Kidney epithelial cell (primary cell): ENCODE measurements around the gene MYCBPAP. TPM values are rescaled to one million over a fixed set of nuclear protein-coding genes. Genes with fewer than 3 reads are reported as not detected.
A peak's percentile ranks its signal among the peaks of the same experiment; 100 is the strongest.

Experiments
- DNase-seq: peaks from one replicate; pipeline ENCODE4 v3.0.0-alpha.2; 2010; ENCODE audit warnings: low read depth
- H3K27me3 ChIP-seq: 2 replicates; pipeline ENCODE4 v1.6.0; 2011; ENCODE audit warnings: low read length; ENCODE audit not compliant: control insufficient read depth, insufficient read depth
- H3K36me3 ChIP-seq: 2 replicates; pipeline ENCODE4 v1.5.1; 2011; ENCODE audit warnings: low read length; ENCODE audit not compliant: control insufficient read depth, insufficient read depth
- H3K4me3 ChIP-seq: 2 replicates; pipeline ENCODE4 v1.5.1; 2011; ENCODE audit warnings: low read depth, mild to moderate bottlenecking, control low read depth, low read length
- total RNA-seq: library from RNA; depleted of rRNA; stranded (reverse); fragments of >200 nt; gene quantifications from 2 replicates; pipeline ENCODE4 v1.2.3, GENCODE V29; 2015
- TF ChIP-seq, protein P1 (sequence below): IDR thresholded peaks from 2 replicates; pipeline ENCODE4 v1.5.1; 2011; ENCODE audit warnings: mild to moderate bottlenecking, moderate library complexity, low read length, control low read depth, inconsistent platforms; ENCODE audit not compliant: insufficient read depth, poor library complexity, severe bottlenecking

MYCBPAP gene
- total RNA-seq, 1 donor from 2014 or later = 0.50 TPM

GRCh38 chr17:50560185-50560824 is 52.1 kb downstream of the MYCBPAP start, which contains the start of gene CACNA1G:
Gene CACNA1G, plus strand, starts transcription at chr17:50560715. Its CDS starts 745 bp downstream, at chr17:50561460.
- H3K36me3 ChIP-seq = no peaks in the 10 kb centered on the region
- H3K27me3 ChIP-seq = peaks cover 75% of the 10 kb centered on the region
- TF ChIP-seq, protein P1, sequence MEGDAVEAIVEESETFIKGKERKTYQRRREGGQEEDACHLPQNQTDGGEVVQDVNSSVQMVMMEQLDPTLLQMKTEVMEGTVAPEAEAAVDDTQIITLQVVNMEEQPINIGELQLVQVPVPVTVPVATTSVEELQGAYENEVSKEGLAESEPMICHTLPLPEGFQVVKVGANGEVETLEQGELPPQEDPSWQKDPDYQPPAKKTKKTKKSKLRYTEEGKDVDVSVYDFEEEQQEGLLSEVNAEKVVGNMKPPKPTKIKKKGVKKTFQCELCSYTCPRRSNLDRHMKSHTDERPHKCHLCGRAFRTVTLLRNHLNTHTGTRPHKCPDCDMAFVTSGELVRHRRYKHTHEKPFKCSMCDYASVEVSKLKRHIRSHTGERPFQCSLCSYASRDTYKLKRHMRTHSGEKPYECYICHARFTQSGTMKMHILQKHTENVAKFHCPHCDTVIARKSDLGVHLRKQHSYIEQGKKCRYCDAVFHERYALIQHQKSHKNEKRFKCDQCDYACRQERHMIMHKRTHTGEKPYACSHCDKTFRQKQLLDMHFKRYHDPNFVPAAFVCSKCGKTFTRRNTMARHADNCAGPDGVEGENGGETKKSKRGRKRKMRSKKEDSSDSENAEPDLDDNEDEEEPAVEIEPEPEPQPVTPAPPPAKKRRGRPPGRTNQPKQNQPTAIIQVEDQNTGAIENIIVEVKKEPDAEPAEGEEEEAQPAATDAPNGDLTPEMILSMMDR = no peak
- peak within 1 kb of the TSS; percentile 13 for H3K4me3 ChIP-seq
- peak; percentile 29 for DNase-seq

DNA sequence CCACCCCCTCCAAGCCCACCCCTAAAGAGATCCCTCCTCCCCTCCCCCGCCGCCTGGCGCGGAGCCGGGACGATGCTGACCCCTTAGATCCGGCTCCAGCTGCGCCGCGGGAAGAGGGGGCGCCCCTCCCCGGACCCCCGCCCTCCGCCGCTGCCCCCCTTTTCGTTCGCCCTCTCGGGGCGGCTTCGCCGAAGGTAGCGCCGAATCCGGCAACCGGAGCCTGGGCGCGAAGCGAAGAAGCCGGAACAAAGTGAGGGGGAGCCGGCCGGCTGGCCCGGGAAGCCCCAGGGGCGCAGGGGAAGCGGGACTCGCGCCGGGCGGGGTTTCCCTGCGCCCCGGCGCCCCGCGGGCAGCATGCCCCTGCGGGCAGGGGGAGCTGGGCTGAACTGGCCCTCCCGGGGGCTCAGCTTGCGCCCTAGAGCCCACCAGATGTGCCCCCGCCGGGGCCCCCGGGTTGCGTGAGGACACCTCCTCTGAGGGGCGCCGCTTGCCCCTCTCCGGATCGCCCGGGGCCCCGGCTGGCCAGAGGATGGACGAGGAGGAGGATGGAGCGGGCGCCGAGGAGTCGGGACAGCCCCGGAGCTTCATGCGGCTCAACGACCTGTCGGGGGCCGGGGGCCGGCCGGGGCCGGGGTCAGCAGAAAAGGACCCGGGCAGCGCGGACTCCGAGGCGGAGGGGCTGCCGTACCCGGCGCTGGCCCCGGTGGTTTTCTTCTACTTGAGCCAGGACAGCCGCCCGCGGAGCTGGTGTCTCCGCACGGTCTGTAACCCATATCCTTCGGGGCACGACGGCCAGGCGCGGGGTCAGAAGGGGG is 52.9 kb downstream of the MYCBPAP start:
- TF ChIP-seq, protein P1 = no peak
- H3K4me3 ChIP-seq = no peak overlapping the region
- H3K27me3 ChIP-seq = peaks cover 82% of the 10 kb centered on the region
- no peaks in the 10 kb centered on the region for H3K36me3 ChIP-seq
- DNase-seq = no peak

DNA sequence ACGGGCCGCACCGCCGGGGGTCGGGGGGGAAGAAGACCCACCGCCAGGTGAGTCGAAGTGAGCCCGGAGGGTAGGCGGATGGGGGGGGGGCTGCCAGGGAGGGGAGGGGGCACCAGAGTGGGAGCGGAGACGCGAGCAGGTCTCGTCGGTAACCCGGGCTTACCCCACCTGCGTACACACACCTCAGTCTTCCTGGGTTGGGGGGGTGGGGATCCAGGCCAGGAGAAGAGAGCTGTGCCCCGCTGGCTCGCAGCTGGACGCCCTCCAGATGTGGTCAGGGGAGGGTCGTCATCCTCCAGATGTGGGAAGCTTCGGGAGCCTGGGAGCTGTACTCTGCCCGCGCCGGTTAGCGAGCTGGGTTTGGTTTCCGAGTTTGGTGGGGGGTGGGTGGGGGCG is 53.5 kb downstream of the MYCBPAP start:
- H3K36me3 ChIP-seq = no peaks in the 10 kb centered on the region
- peaks cover 86% of the 10 kb centered on the region for H3K27me3 ChIP-seq
- DNase-seq = no peak
- TF ChIP-seq, protein P1 = no peak
- H3K4me3 ChIP-seq = no peak overlapping the region

DNA sequence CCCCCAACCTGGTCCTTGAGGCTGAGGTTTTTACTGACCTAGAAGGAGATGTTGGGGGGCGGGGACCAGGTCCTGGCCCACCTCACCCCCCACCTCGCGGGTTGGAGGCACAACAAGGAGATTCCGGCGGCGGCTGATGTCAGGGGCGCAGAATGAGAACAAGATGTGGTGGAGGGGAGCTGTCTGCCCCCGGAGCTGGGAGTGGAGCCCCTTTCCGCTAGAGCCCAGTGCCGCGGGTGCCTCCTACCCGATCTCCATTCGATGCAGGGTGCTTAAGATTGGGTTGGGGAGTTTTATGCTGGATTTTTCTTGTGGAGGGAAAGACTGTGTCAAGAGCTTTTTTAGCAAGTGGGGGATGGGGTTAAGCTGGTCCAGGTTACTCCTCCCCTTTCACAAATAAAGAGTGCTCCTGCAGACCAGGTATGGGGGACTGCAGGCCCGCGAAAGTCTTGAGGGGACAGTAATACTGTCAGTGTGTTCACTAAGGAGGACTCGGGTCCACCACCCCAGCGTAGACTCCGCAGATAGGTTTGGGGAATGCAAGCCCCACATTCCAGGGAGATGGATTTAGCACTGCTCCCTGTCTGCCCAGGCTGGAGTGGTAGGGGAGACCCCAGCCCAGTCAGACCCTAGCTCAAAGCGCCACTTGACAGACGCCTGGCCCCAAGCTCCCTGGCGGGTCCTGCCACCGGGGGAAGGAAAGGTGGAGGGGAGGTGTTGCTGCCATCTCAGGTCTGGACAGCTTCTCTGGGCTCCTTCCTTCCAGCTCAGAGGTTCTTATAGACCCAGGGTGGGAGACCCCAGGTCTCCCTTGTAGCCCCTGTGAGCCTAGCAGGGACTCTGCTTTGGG is 54.2 kb downstream of the MYCBPAP start:
- no peak for DNase-seq
- TF ChIP-seq, protein P1 = no peak
- no peak overlapping the region for H3K4me3 ChIP-seq
- H3K27me3 ChIP-seq = peaks cover 84% of the 10 kb centered on the region
- H3K36me3 ChIP-seq = no peaks in the 10 kb centered on the region

DNA sequence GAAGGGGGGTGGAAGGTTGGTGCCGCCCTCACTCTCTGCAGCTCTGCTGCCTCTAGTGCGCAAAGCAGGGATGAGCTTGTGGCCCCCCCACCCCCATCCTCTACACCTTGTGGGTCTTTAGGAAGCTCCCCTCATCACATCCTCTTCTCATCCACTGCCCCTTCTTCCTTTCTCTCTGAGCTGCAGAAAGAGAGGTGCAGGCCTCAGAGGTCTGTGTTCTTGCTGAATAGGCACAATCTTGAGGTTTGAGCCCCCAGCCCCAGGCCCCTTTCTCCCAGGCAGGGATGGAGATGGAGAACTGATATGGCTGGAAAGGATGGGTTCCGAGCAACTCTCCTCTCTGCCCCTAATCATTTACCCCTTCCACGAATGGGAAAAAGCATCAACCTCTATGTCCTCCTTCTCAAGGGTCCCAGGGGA is 54.9 kb downstream of the MYCBPAP start:
- no peak for DNase-seq
- TF ChIP-seq, protein P1 = no peak
- Histone ChIP-seq H3K27me3 (peaks cover 79% of the 10 kb centered on the region), H3K4me3 (no peak overlapping the region), H3K36me3 (no peaks in the 10 kb centered on the region)
